ENCODE measurements around the gene WDPCP.
"Not testable (repeated sequence)": the region's sequence is repeated elsewhere in the genome, so short reads cannot be mapped to it uniquely, and the experiment has no call there.

WDPCP gene

GRCh38 chr2:63099032-63099431 is 489.2 kb downstream of the WDPCP start:
- DNase-seq (ENCODE audit: low read depth): no peak

DNA sequence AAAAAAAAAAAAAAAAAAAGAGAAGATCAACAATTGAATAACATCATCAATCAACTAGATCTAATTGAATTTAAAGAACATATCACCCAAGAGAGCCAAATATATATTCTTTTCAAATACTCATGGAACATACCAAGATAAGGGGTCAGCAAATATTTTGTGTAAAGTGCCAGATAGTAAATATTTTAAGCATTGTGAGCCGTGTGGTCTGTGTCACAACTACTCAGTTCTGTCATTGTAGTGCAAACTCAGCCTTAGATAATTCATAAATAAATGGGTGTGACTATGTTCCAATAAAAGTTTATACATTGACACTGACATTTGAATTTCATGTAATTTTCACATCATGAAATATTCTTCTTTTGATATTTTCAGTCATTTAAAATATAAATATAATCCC is 491.8 kb downstream of the WDPCP start:
- DNase-seq (ENCODE audit: low read depth): no peak

- DNase-seq (ENCODE audit: low read depth): no peak
Observed at GRCh38 chr2:63093502-63093901, 494.8 kb downstream of the WDPCP start.

GRCh38 chr2:63092857-63093256 is 495.4 kb downstream of the WDPCP start:
- no peak for DNase-seq (ENCODE audit: low read depth)

GRCh38 chr2:63092401-63092800 is 495.9 kb downstream of the WDPCP start:
- DNase-seq (ENCODE audit: low read depth): no peak

DNA sequence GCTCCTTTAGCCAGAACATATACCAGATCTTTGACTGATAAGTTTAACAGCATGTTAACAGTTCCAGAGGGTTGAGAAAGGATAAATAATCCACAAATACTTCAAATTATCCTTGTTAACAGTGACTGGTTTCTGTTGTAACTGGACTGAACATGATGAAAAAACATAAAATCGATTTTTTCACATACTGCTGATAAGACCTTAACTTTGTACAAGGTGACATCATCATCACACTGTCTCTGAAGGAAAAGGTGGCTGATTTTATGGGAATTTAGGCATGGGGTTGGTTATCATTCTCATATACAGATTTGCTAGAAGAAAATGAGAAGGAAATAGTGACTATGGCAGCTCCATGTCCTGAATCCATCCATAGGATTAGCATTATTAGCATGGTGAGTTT is 501.6 kb downstream of the WDPCP start:
- DNase-seq (ENCODE audit: low read depth): no peak

GRCh38 chr2:63081404-63081803 is 506.9 kb downstream of the WDPCP start:
- DNase-seq (ENCODE audit: low read depth): no peak

GRCh38 chr2:63078852-63079606 is 509.2 kb downstream of the WDPCP start:
- no peak for DNase-seq (ENCODE audit: low read depth)

GRCh38 chr2:63074399-63074798 is 513.9 kb downstream of the WDPCP start:
- DNase-seq (ENCODE audit: low read depth): not testable (repeated sequence)

DNA sequence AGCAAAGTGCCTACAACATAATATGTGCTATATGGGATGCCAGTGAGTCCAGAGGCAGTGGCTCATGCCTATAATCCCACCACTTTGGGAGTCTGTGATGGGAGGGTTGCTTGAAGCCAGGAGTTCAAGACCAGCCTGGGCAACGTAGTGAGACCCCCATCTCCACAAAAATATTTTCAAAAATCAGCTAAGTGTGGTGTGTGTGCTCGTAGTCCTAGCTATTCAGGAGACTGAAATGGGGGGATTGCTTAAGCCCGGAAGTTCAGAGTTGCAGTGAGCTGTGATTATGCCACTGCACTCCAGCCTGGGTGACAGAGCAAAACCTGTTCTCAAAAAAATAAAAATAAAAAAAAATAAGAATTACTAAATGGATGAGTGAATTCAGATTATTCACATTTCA is 514.3 kb downstream of the WDPCP start:
- DNase-seq (ENCODE audit: low read depth): no peak

DNA sequence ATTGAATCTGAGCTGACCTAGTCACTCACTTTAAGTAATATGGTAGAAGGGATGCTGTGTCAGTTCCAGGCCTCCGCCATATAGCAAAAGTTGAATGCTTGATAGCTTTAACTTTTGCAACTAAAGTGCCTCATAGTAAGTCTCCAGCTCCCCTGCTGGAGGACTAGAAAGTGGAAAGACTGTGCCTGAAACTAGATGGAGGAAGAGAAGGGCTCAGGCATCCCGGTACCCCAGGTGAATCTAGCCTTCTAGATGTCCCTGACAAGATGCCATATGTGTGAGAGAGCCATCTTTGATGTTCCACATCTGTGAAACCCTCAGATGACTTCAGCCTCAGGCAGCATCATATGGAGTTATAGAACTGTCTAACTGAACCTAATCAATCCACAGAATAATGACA is 516.6 kb downstream of the WDPCP start:
- DNase-seq (ENCODE audit: low read depth): no peak
